Endothelial cell of umbilical vein (primary cell): ENCODE measurements around the gene ITGAE.

Source experiments
- EZH2 ChIP-seq: IDR thresholded peaks from 2 replicates; pipeline ENCODE4 v1.6.1; 2012; ENCODE audit warnings: borderline replicate concordance, low read depth, mild to moderate bottlenecking, moderate library complexity, low read length, inconsistent platforms; ENCODE audit not compliant: severe bottlenecking
- FOS ChIP-seq: IDR thresholded peaks from 2 replicates; pipeline ENCODE4 v1.6.1; 2011; ENCODE audit warnings: mild to moderate bottlenecking, low read length, moderate library complexity, borderline replicate concordance; ENCODE audit not compliant: insufficient read depth
- GATA2 ChIP-seq: IDR thresholded peaks from 2 replicates; pipeline ENCODE4 v1.7.0; 2011; ENCODE audit warnings: low read depth, mild to moderate bottlenecking, moderate library complexity, mixed read lengths, low read length; ENCODE audit not compliant: insufficient read length, insufficient read depth
- JUN ChIP-seq: IDR thresholded peaks from 2 replicates; pipeline ENCODE4 v1.6.1; 2011; ENCODE audit warnings: borderline replicate concordance, low read depth; ENCODE audit not compliant: insufficient read length, insufficient read depth
- MYC ChIP-seq: IDR thresholded peaks from one replicate; pipeline ENCODE4 v1.6.1; 2011; ENCODE audit warnings: mild to moderate bottlenecking, low read depth, low read length
- POLR2A ChIP-seq: IDR thresholded peaks from 2 replicates; pipeline ENCODE4 v1.6.1; 2012; ENCODE audit warnings: low read depth, mild to moderate bottlenecking, control low read depth, low read length
- POLR2AphosphoS5 ChIP-seq: IDR thresholded peaks from 2 replicates; pipeline ENCODE4 v1.6.1; 2012; ENCODE audit warnings: low read depth, mild to moderate bottlenecking, control low read depth, low read length, moderate library complexity; ENCODE audit not compliant: insufficient read depth
- TF ChIP-seq, protein P1 (sequence below), 2 donors: IDR thresholded peaks; 1 replicate in 1 of 2; 2 replicates in 1 of 2; pipeline ENCODE4 v1.5.1; 2011; ENCODE audit warnings: low read length in 2 of 2, mild to moderate bottlenecking in 2 of 2, moderate library complexity in 2 of 2, control low read depth in 1 of 2, inconsistent platforms in 1 of 2, low read depth in 1 of 2; ENCODE audit not compliant: insufficient read depth in 1 of 2; ENCODE audit errors: extremely low read depth in 1 of 2
- TF ChIP-seq, protein P2 (sequence below): IDR thresholded peaks from 2 replicates; pipeline ENCODE4 v1.6.1; 2011; ENCODE audit not compliant: insufficient read depth, insufficient read length

DNA sequence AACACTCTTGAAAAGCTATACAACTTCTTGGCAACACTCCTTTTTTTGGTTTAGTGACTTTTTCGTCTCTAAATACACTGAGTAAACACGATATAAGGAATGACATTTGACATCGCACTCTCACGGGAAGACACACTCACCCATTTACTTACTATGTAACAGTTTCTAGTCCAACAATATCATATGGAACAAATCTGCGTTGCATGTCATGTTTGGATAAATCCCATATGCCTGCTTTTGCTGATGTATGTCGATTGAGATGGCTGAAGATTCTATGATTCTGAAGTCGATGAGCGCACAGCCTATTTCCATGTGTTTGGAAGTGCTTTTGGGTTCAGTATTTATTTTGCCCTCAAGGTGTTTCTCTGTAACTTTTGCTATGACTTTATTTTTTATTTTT is 18.2 kb downstream of the ITGAE start:
- TF ChIP-seq, protein P1, sequence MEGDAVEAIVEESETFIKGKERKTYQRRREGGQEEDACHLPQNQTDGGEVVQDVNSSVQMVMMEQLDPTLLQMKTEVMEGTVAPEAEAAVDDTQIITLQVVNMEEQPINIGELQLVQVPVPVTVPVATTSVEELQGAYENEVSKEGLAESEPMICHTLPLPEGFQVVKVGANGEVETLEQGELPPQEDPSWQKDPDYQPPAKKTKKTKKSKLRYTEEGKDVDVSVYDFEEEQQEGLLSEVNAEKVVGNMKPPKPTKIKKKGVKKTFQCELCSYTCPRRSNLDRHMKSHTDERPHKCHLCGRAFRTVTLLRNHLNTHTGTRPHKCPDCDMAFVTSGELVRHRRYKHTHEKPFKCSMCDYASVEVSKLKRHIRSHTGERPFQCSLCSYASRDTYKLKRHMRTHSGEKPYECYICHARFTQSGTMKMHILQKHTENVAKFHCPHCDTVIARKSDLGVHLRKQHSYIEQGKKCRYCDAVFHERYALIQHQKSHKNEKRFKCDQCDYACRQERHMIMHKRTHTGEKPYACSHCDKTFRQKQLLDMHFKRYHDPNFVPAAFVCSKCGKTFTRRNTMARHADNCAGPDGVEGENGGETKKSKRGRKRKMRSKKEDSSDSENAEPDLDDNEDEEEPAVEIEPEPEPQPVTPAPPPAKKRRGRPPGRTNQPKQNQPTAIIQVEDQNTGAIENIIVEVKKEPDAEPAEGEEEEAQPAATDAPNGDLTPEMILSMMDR (IDR thresholded peaks at IDR 0.05; ENCODE audit: extremely low read depth in 1 of 2, insufficient read depth in 1 of 2, low read depth in 1 of 2, low read length in 2 of 2) = no peak
- no peak for TF ChIP-seq POLR2A
- no peak for TF ChIP-seq MYC
- no peak for TF ChIP-seq JUN
- TF ChIP-seq POLR2AphosphoS5 = no peak
- no peak for TF ChIP-seq EZH2
- TF ChIP-seq, protein P2, sequence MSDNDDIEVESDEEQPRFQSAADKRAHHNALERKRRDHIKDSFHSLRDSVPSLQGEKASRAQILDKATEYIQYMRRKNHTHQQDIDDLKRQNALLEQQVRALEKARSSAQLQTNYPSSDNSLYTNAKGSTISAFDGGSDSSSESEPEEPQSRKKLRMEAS = no peak
- TF ChIP-seq FOS = no peak
- TF ChIP-seq GATA2 = no peak
